HT1080 (cell line): ENCODE results near the gene INTS1. TPM values are rescaled to one million over a fixed set of nuclear protein-coding genes. Genes with fewer than 3 reads are reported as not detected.
A peak's percentile ranks its signal among the peaks of the same experiment; 100 is the strongest.

Source experiments
- DNase-seq: peaks from one replicate; pipeline ENCODE4 v3.0.0-alpha.2; 2015; ENCODE audit warnings: low read depth
- polyA plus RNA-seq, 2 experiments: library from polyadenylated mRNA; depleted of rRNA; stranded (reverse); fragments of >200 nt; gene quantifications; 2 replicates each; pipeline ENCODE4 v1.2.3, GENCODE V29; 2015
- total RNA-seq: library from RNA; depleted of rRNA; stranded (reverse); fragments of >200 nt; shearing (Covaris generic); gene quantifications from 2 replicates; pipeline ENCODE4 v1.2.3, GENCODE V29; 2014; rRNA removed

Gene INTS1, protein sequence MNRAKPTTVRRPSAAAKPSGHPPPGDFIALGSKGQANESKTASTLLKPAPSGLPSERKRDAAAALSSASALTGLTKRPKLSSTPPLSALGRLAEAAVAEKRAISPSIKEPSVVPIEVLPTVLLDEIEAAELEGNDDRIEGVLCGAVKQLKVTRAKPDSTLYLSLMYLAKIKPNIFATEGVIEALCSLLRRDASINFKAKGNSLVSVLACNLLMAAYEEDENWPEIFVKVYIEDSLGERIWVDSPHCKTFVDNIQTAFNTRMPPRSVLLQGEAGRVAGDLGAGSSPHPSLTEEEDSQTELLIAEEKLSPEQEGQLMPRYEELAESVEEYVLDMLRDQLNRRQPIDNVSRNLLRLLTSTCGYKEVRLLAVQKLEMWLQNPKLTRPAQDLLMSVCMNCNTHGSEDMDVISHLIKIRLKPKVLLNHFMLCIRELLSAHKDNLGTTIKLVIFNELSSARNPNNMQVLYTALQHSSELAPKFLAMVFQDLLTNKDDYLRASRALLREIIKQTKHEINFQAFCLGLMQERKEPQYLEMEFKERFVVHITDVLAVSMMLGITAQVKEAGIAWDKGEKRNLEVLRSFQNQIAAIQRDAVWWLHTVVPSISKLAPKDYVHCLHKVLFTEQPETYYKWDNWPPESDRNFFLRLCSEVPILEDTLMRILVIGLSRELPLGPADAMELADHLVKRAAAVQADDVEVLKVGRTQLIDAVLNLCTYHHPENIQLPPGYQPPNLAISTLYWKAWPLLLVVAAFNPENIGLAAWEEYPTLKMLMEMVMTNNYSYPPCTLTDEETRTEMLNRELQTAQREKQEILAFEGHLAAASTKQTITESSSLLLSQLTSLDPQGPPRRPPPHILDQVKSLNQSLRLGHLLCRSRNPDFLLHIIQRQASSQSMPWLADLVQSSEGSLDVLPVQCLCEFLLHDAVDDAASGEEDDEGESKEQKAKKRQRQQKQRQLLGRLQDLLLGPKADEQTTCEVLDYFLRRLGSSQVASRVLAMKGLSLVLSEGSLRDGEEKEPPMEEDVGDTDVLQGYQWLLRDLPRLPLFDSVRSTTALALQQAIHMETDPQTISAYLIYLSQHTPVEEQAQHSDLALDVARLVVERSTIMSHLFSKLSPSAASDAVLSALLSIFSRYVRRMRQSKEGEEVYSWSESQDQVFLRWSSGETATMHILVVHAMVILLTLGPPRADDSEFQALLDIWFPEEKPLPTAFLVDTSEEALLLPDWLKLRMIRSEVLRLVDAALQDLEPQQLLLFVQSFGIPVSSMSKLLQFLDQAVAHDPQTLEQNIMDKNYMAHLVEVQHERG (N-terminal part only)
- total RNA-seq: 72.9 and 82.4 TPM in 2 replicates
- 67.3 and 78.0 TPM in 2 replicates for polyA plus RNA-seq (2015; cell fraction: cytosol; rRNA removed)
- 253 and 258 TPM in 2 replicates for polyA plus RNA-seq (2015; cell fraction: nucleus; rRNA removed)

DNA sequence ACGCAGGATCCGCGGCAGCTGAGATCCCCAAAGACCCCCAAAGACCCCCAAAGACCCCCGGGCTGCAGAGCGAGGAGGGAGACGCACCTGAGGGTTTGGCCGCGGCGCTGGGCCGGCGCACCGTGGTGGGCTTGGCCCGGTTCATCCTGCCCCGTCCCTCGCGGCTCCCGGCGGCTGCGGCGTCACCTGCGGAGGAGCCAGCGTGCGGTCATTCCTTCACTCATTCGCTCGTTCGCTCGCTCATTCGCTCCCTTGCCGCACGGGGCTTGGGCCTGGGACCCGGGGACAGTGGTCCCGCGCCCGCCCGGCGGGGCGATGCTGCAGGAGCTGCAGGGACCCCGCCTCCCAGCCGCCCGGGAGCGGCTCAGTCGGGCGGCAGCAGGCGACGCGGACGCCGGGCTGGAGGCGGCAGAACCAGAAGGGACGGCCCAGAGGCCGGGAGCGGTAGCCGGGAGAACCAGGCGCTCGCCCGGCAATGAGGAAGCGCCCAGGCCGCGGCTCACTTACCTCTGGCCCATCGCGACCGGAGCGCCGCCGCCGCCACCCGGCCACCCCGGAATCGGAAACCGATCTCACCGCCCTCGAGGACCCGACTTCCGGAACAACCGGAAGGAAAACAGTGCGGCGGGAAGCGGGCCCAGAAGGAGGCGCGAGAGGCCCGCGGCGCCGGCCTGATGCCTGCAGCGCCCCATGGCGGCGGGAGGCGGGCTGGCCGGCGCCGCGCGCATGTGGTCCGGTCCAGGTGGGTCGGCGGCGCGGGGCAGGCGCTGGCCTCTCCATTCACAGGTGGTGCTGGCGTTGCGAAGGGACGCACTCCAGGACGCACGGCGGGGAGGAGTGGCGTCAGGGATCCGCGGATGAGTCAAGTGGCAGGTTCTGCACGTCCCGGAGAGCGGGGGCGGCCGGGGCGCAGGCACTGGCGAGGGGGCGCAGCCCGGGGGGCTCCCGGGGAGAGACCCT lies at the start of gene INTS1:
Gene INTS1 (minus strand): TSS at position 574 of the 960 bp plus-strand sequence. CDS start 429 bp downstream, at position 145.
- peak; percentile 86 for DNase-seq

DNA sequence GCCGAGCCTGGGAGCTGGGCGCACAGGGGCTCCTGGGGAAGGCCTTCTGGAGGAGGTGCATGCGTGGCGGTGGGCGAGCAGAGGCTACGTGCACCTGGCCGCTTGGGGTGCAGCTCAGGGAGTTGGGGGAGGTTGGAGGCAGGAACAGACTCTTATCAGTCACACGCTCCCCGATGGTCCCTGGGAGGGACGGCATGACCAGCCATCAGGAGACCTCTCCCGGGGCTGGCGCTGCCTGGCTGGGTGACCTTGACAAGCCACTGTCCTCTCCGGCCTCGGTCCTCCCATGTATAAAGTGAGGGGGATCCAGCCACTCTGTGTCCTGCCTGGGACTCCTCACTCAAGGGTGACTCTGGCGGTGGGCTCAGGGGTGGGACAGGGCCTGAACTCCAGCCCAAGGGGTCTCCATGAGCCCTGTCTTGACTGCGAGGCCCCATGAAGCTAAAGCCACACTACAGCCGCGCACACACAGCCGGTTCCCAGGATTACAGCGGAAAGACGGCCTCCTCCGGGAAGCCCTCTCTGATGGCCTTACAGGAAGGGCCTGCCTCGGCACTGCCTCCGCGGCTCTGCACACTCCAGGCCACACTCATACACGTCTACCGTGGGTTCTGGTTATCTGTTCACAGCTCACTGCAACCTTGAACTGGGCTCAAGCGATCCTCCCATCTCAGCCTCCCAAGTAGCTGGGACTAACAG lies 49.5 kb upstream of the INTS1 start:
- no peak for DNase-seq

DNA sequence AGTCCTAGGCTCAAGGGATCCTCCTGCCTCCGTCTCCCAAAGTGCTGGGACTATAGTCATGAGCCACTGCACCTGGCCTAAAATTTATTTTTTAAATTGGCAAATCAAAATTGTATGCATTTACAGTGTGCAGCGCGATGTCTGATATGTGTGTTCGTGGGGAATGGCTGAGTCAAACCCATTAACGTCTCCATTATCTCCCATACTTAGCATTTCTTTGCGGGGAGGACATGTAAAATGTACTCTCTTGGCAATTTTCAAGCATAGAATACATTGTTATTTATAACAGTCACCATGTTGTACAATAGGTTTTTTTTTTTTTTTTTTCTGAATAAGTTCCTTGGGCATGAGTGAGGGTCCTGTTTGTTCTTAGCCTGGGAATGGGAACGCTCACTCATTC lies 48.0 kb upstream of the INTS1 start:
- DNase-seq: no peak

DNA sequence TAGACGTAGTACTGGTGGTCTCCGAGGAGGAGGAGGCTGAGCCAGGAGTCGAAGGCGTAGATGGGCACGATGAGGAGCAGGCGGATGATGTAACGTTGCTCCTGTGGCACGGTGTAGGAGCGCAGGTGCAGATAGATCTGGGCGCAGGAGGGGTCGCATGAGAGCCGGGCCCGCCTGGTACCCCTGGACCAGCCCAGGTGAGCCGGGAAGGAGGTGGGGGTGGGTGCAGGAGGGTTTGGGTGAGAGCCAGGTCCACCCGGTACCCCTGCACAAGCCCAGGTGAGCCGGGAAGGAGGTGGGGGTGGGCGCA lies 46.6 kb upstream of the INTS1 start:
- no peak for DNase-seq

DNA sequence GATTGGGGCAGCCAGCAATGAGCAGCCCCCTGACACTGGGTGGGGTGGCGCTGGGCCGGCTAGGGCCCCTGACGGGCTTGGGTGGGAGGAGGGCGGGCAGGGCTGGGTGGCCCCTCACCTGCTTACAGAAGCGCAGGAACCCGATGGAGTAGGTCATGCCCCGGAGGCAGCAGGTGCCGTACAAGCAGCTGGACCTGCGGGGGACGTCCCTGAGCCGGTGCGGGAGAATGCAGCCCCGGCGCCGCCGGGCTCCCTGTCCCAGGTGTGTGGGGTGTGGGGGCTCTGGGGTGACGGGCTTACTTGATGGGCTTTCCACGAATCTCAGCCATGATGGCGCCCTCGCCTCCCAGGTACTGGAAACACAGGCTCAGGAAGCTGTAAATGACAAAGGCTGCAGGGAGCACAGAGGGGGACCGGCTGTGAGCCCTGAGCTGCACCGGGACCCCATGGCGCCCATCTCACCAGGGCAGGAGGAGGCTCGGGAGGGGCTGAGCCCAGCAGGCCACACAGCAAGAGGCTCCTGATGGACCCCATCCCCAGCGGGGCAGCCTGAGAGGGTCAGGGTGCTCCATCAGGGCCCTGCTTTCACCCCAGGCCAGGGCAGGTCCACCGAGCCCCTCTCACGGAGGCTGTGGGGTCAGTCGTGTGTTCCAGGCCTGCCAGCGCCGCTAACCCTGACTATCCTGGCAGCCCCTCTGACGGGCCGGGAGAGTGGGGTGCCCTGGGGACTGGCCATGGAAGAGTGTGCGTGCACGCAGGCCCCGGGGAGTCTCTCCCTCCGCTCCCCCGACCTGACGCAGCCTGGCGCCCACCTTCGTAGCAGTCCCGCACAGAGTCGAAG lies 46.0 kb upstream of the INTS1 start:
- no peak for DNase-seq

DNA sequence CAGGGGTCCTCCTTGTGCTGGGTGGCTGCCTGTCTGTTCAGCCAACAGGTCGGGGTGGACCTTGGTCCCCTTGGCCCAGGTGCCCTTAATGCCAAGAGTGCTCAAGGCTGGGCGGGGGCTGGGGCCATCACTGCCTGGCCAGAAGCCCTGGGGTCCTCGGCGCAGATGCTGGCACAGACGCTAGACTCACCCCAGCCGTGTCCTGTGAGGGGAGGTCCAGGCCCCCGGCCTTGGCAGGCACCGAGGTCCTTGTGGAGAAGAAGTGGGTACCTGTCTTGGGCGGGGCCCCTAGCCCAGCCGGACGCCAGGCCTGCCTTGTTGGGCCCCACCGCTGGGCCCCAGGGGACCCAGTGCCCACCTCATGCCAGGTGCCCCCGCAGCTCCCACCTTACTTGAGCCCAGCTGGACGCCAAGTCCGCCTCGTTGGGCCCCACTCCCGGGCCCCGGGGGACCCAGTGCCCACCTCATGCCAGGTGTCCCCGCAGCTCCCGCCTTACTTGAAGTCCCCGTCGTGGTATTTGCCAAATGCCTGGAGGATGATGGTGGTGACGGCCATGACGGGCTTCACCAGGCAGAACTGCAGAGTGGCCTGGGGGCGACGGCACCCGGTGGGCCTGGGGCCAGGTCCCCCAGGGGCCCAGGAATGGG lies 45.3 kb upstream of the INTS1 start:
- no peak for DNase-seq

DNA sequence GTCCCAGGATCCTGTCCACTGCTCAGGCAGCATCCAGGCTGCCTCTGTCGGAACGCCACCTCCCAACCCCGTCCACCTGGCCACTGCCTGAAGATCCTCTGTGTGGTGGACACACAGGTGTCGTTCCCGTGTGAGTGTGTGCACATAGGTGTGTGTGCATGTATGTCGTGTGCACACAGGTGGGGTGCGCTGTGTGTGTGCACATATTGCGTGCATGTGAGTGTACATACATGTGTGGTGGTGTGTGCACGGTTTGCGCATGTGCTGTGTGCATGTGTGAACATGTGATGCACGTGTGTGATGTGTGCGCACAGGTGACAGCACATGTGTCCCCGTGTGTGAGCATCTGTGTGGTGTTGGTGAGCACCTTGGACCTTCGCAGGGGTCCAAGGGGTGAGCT lies 44.8 kb upstream of the INTS1 start:
- no peak for DNase-seq

DNA sequence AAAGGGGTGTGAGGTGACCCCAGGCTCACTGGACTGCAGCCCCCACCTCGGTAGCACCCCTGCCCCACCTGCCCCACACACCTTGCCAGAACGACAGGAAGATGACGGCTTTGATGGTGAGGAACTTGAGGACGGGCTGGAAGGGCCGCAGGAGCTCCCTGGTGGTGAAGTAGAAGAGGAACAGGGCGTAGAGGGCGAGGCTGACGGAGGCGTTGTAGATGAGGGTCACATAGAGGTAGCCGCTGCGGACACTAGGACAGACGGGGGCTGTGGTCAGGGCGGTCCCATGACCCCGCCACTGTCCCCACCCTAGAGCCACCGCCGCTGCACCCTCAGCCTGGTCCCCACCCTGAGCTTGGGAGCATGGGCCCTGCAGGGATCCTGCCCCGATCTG lies 44.2 kb upstream of the INTS1 start:
- no peak for DNase-seq

DNA sequence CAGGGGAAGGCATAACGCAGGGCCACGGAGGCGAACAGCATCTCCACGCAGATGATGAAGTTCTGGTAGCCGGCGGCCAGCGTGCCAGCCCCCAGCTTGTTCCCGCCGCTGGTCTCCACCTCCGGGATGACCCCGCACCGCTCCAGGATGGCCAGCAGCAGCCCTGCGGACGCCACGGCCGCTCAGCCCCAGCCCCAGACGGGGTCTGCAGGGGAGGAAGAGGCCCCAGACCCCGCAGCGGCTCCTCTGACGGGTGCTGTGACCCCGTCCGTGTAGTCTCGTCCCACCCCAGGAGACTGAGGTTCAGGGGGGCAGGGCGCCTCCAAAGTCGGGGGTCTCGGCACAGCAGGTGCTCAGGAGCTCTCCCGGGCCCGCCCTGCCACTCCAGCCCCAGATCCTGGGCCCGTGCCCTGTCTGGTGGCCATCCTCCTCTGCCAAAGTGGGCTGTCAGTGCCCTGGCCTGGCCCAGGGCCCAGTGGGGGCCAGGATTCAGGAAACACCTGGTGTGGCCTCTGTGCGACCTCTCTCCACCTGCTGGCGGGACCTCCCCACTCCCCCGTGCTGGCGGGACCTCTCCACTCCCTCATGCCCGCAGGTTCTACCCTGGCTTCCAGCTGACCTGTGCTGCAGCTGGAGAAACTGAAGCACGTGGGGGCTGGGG lies 43.7 kb upstream of the INTS1 start:
- no peak for DNase-seq

DNA sequence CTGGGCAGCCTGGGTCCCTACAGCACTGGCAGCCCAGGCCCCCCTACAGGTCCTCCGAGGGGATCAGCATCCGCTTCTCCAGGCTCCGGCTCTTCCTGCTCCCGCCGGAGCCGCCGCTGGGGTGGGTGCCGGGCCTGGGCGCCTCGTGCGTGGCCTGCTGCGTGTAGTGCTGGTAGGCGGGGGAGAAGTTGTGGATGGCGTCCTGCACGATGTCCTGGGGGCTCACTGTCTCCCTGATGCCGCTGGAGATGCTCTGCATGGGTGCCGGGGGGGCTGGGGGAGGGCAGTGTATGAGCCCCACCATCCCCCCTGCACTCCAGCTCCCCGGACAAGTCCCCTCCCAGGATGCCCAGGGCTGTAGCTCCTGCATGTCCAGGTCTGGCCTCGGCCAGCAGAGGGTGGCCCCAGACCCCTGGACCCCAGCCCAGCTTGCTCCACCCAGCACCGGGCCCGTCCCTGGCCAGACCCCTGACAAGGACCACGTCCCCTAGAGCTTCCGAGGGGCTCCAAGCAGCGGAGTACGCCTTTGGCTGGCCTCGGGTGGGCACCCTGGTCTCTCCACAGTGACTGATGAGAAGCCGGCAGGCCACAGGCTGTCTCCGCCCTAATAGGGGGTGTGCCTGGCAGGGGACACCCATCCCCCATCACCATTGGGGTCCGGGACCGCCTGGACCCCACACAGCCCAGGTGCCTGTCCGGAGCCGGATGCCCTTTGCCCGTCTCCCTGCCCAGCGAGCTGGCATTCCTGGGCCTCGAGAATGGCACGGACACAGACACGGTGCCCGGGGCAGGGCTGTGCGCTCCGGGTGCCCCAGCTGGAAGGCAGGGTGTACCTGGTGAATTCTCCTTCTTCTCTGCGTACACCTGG lies 43.0 kb upstream of the INTS1 start:
- no peak for DNase-seq

DNA sequence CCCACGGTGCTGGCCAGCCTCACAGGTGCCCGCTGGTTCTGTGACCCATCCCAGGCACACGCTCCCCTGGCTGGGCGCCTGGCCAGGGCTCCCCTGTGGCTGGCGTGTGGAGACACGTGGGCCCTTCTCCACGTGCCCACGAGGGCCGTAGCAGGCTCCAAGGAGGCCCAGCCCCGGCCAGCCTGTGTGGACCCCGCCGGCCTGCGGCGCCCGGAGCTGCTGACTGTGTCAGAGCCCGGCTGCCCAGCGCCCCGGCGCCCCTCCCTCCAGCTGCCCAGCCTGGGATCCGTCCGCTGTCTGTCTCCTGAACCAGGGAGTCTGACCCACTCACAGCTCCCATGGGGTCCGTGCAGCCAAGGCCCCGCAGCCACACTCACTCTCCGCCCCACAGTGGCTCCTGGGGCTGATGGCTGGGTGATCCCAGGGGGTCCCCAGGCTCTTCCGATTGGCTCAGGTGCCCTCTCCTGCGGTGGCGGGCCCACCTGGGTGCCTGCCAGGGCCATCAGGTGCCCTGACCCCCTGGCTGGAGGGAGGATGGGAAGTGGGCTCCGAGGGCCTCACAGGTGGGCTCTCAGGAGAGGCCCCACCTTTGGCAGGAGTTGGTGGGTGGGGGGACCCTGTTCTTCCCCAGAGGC lies 42.2 kb upstream of the INTS1 start:
- no peak for DNase-seq

DNA sequence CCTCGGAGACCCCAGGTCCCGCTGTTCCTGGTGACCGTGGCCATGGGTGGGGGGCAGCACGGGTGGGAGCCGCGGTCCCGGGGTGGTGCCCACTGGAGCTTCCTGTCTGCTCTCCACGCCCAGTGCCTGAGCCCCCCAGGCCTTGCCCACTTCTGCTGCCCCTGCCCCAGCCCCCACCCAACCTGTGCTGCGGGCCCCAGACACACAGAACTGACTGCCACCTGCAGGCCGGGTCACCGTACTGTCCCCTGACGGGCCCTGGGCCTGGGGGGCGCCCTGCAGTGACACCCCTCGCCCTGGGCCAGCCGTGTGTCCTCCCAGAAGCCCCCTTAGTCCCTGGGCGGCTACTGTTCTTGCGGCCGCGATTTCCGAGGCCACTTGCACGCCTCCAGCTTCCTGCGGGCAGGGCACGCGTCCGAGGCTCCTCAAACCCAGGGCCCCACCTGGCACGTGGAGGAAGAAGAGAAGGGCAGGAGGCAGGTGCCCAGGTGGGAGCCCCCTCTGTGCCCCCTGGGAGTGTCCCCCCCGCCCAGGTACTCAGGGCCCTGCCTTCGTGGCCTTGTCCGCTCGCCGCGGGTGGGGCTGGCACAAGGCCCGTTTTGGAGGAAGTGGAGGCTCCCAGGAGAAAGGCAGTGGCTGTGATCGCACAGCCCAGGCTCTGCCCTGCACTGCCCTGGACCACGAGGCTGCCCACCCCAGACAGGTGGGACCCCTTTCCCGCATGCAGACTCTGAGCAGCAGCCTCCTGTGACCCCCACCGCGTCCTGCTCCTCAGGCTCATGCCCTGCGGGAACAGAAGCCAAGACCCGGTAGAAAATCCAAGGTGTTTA lies 41.4 kb upstream of the INTS1 start:
- no peak for DNase-seq

DNA sequence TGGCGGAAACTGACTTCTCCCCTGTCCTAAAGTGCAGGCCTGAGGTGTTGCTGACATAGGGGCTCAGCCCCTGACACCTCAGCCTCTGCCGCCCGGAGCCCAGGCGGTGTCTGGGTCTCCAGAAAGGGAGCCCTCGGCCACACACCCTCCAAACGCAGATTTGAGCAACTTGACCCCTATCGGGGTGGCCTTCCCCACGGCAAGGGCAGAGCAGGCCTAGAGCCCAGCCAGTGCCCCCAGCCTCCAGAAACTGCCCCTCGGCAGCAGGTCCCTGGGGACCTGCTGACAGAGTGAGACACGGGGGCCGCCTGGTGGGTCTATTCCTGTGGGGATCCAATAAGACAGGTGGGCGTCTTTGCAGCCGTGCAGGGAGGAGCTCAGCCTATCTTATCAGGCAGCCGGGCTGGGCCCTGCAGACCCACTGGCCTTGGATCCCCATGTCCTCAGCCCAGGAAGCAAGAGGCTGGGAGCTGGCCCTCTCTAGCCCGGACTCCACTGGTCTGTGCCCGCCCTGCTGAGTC lies 40.8 kb upstream of the INTS1 start:
- no peak for DNase-seq

DNA sequence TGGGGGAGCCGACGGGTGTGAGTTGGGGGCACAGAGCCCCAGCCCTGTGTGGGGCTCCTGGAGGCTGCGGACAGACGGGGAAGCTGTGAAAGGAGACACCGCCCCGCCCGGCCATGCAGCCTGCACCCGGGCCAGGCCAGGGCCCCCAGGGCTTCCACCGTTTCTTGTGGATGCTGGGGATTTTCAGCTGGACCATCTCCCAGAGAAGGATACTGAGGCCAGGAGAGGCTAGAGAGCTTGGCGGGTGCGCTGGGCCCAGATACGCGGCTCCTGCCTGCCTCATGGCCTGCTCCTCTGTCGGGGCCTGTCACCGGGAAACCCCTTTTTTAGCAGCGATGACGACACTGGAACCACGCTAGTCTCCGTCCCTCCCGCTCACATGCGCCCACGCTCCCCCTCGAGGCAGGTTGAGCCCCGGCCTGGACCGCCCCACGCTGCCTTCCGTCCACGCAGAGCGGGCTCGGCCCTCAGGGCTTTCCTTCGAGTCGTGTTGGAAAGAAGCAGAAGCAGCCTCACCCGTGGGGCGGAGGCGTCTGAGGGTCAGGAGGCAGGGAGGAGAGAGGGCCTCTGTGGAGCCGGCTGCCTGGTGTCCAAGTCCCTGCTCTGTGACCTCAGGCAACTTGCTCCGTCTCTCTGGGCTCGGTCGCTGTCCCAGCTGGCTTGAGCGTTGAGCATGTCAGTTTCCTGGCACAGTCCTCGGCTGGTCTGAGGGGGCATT lies 40.1 kb upstream of the INTS1 start:
- DNase-seq: no peak

DNA sequence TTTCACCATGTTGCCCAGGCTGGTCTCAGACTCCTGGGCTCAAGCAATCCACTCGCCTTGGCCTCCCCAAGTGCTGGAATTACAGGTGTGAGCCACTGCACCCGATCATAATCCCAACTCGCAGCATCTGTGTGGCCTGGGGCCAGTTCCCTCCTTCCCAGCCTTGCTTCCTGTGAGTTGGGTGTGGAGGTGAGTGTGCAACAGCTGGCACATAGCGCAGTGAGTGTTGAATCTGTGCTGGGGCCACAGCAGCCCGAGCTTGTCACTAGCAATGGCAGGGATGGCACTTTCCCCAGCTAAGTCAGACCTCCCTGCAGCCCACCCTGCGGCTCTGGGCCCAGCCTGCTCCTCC lies 39.6 kb upstream of the INTS1 start:
- no peak for DNase-seq
